ENCODE results near the gene CRACDL.

CRACDL gene

DNA sequence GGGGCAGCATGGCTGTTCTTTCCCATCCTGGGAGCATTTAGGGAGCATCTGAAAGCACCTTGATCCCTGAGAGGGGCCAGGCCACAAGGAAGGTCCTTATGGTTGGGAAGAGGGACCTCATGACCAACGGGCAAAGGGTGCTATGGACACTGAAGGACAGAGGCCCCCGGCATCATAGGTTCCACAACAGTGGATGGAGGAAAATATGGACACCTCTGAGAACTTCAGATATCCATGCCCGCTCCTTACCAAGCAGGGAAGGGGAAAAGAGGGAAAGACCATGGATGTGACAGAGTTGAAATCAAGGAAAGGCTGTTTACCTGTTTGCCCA, 111.0 kb downstream of the CRACDL start:
- DNase-seq (ENCODE audit: low read depth), result no peak

DNA sequence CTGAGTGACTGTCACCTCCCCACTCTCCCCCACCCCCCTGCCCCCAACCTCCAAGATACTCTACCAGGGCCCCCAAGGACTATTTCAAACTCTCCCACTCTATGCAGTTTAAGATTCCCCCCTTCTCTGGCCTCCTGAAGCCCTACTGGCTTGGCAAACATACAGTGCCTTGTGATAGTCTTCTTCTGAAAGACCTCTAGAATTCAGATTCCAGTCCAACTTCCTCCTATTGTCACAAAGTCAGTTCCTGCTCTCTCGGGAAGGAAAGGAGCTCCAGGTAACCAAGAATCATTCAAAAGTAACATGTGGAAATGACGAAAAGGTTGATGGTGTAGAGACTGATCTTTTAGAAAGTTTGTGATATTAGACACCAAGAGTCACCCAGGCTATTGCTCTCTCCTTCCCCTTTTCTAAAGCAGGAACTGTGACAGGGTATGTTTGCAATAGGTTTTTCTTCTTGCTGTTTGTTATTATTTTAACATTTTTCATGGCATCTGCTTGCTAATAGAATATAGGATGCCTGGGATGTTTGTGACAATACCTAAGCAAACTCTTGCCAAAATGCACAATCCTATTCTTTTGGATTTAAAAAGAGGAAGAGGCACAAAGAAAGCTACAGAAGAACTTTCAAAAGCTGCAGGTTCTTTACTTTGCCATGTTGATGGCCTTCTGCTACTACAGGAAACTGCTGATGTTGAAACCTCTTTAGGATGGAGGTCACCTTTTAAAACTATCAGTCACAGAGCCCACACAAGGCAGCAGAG, 111.6 kb downstream of the CRACDL start:
- DNase-seq (ENCODE audit: low read depth), result no peak

DNA sequence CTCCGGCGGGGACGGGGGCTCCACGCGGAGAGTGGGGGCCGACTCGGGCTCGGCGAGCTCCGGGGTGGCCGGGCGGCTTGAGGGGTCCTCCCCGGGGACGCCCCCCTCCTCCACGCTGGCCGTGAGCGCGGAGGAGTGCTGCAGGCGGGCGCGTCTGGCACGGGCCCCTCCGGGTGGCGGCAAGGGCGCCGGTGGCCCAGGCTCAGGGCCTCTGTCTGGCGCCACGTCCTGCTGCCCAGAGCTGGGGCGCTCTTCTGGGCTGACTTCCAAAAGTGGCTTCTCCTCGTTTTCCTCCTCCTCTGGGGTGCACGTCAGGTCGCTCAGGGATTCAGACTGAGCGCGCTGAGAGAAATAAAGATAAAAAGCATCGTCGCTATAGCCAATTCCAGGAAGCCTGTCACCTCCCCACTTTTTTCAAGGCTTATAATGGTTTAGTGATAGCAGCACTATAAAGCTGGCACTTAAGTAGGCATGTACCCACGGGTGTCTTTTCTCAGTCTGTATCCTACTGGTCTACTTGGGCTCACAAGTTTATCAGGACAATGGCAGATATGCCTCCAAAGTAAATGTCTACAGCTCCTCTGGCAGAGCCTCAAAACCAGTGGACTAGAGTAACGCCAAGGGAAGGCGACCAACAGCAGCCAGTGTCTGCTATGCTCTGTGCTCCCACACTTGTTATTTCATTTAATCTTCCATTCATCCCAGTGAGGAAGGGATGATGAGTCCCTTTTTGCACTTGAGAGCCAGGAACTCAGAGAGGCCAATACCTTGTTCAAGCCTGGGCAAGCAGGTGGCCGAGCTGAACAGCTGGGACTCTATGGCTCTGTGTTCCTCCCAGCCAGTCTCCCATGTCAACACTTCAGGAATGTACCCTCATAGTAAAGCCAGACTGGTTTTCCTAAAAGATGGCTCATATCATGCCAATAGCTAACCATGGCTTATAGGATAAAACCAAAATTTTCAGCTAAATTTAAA, 112.5 kb downstream of the CRACDL start:
- no peak for DNase-seq (ENCODE audit: low read depth)

DNA sequence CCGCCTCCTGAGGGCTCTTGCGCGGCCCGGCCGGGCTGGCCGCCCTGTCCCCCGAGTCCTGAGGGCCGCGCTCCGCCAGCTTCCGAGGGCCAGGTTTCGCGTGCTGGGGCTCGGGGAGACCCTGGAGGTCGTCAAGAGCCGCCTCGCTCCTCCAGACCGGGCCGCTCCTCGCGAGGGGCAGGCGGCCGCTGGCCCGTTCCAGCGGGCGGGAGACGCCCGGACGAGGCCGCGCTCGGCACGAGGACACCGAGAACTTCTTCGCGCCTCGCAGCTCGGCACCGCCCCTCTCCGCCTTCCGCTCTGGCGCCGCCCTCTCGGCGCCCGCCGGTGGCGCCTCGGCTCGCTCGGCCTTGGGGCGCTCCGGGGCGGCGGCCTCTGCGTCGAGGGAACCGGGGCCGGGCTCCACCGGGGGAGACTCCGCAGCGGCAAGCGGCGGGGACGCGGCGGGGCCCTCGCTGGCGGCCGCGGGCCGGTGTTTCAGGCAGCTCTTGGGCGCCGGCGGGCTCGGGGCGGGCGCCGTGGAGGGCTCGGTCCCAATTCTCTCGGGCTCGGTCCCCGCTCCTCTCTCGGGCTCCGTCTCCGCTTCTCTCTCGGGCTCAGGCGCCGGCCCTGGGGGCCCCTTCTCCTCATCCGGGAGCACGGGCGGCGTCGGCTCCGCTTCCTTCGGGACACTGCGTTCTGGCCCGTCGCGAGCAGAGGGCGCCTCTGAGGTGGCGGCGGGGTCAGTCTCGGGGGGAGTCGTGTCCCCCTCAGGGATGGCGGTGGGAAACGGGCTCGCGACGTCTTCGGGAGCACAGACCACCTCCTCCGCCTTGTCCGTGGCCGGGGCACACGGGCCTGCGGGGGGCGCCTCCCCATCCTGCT, 113.5 kb downstream of the CRACDL start:
- DNase-seq (ENCODE audit: low read depth), result peak; percentile 16

DNA sequence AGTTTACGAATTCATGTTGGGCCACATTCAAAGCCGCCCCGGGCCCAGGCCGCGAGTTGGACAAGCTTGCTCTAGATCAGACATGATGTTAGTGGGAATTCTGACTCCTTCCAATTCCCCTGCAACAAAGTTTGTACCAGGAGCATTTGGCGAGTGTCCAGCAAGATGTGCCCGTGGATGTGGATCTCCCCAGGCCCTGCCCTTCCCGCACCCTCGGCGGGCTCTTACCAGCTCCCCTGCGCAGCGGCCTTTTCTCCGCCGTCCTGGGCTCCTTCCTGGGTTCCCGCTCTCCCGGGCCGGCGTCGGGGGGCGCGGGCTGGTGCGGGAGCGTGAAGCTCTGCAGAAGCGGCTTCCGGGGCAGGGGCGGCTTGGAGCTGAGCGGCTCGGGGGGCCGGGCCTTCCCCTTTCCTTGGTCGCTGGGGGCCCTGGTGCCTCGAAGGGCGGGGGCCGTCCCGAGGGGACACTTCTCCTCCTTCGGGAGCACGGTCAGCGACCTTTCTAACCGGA, 114.3 kb downstream of the CRACDL start:
- DNase-seq (ENCODE audit: low read depth), result no peak

- DNase-seq (ENCODE audit: low read depth), result no peak
Observed at GRCh38 chr2:98819231-98819766, 116.7 kb downstream of the CRACDL start.

DNA sequence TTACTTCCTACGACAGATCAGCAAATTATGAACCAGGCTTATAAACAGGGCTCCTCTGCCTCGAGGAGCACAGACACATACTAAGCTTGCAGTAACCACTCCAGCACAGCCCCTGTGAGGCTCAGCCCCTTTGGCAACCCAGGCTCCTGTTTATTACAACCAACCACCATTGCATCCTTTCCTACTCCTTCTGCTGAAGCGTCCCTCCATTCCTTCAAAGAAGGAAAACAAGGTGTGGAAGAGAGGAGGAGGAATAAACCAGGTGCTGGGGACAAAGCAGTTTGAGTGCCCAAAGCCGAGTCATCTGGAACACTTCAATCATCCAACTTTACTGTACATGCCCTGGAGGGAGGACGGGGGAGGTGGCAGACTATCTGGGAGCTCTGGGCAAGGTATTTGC, 117.9 kb downstream of the CRACDL start:
- DNase-seq (ENCODE audit: low read depth), result no peak

DNA sequence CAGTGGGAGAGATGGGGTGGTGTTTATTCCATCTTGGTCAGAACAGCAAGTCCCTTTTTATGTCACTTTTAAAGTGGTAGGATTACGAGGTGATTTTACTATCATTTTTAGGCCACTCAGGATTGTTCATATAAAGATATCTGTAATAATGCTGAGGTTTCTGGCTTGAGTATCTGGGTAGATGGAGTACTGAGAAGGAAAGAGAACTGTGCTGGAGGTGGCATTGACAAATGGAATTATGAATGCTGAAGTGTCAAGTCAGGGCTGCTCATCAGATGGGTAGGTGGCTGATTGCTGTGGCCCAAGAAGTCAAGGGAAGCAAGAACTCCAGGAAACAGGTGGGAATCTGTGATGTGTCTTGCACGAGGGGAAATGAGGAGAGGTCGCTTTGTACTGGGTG, 119.7 kb downstream of the CRACDL start:
- DNase-seq (ENCODE audit: low read depth), result no peak

- DNase-seq (ENCODE audit: low read depth), result no peak
Observed at GRCh38 chr2:98815795-98816194, 120.2 kb downstream of the CRACDL start.

DNA sequence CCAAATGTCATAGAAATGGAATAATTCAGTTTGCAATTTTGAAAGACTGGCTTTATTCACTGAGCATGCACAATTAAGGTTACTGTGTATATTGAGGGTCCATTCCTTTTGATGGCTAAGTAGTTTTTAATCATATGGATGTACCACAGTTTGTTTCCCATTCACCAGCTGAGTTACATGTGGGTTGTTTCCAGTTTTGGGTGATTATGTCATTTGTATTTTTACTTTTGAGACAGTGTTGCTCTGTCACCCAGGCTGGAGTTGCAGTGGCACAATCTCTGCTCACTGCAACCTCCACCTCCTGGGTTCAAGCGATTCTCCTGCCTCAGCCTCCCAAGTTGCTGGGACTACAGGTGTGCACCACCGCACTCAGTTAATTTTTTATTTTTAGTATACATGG, 124.3 kb downstream of the CRACDL start:
- no peak for DNase-seq (ENCODE audit: low read depth)

DNA sequence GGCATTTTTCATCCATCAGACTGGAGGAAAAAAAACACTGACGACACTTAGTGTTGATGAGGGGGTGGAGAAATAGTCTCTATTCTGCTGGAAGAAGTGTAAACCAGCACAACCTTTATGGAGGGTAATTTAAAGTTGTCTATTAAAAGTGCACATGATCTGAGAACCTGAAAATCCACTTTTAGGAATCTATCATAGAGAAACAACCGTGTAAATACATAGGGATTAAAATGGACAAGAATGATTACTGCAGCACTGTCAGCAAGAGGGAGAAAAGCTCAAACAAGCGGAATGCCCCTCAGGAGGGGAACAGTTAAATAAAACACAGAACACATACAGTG, 125.5 kb downstream of the CRACDL start:
- no peak for DNase-seq (ENCODE audit: low read depth)

GRCh38 chr2:98809878-98810587, 126.0 kb downstream of the CRACDL start:
- DNase-seq (ENCODE audit: low read depth), result no peak

DNA sequence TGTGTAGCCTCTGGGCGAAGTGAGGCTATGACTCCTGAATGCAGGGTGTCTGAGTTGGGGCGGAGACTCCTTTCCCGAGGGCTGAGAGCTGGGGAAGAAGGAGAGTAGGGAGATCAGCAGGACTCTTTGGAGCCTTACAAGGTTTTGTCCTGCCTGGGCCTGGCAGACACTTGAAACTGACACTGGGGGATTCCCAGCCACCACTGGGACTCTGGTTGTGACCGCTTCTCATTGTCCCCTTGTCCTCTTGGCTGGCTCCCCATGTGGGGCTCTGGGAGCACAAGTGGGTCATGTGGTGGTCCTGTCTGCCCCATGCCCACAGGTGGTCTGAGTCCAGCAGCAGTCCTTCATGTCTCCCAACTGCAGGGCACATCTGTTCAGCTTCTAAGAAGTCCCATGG, 126.9 kb downstream of the CRACDL start:
- DNase-seq (ENCODE audit: low read depth), result no peak

DNA sequence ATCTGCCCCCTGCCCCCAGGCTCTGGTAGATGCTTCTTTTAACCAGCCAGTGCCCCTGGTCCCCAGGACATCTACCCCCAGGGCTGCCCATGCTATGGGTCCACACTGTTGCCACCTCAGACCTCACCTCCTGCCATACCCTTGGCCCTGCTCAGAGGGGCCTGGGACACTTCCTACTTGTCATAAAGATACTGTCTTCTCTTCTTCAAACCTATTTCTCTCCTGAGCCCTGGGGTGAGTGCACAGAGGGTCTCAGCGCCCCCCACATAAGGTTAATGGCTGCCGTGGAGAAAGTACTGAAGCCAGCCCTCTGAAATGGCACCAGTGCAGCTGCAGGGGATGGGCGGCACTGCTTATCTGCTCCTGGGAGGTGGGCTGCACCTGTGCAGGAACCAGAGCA, 127.5 kb downstream of the CRACDL start:
- DNase-seq (ENCODE audit: low read depth), result no peak

- DNase-seq (ENCODE audit: low read depth), result no peak
Observed at GRCh38 chr2:98807929-98808328, 128.1 kb downstream of the CRACDL start.

GRCh38 chr2:98807221-98807620, 128.8 kb downstream of the CRACDL start:
- DNase-seq (ENCODE audit: low read depth), result no peak

DNA sequence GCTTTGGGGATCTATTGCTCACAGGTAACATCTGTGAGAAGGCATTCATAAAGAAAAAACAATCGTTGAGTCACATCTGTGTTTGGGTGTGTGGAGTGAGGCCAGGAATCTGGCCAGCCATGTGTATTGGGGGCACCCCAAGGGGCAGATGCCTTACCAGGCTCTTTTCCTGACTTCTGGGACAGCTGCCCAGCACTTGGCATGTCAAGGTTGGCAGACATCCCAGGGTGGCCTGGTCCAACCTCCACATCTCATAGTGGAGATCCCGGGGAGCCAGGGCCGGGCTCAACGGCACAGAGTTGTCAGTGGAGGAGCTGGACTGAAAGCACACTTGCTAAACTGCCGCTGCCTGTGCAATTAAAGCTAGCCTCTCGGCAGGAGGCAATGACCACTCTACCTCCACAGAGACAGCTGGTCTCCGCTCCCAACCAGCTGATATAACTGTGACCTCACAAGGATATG, 129.8 kb downstream of the CRACDL start:
- DNase-seq (ENCODE audit: low read depth), result no peak

DNA sequence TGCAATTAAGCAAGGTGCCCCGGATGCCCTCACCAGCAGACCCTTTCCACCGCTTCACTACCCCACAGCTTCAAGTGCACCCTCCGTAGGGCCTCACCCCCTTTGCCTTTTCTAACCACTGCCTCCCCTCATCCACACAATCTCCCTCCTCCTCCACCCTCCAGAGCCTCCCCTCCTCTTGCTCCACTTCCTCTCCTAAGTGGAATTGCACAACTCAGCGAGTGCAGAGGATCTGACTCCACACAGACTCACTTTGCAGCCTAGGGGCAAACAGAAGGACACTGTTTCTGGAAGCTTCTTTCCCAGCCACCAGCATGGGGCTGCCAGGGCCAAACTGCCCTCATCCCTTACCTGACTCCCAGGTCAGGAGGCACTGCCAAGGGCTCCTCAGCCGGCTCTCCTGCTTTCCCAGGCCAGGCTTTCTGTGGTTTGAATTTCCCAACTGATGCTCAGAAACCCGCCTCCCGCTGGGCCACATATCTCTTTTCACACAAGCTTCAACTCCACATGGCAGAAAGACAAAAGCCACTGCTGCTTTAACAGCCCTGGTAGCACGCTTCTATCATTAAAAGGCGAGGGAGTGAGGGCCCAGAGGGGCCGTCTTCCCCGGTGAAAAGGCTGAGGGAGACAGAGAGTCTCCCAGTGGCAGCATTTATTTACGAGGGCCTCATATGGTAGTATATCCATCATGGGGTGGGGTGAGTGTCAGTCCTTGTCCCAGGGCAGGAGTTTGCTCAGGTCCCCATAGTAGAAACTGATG, 130.4 kb downstream of the CRACDL start:
- DNase-seq (ENCODE audit: low read depth), result no peak

- no peak for DNase-seq (ENCODE audit: low read depth)
Observed at GRCh38 chr2:98804736-98805135, 131.3 kb downstream of the CRACDL start.

GRCh38 chr2:98804265-98804650, 131.8 kb downstream of the CRACDL start:
- DNase-seq (ENCODE audit: low read depth), result no peak

All from T-helper 22 cell (primary cell).